ENCODE data around the gene HIPK2.

DNA sequence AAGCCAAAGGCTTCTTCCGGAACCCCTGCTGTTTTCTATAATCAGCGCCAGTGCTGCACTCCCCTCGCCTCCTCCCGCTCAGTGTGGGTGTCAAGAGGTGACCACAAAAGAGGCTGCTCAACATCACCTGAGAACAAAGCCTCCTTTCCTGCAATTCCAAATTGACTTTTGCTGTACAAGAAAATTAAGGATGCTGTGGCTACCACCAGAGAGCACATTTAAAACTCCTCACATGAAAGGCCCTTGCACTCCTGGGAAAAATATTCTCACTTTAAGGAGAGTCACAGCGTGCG is 96.4 kb downstream of the HIPK2 start:
- TF ChIP-seq, protein P1, sequence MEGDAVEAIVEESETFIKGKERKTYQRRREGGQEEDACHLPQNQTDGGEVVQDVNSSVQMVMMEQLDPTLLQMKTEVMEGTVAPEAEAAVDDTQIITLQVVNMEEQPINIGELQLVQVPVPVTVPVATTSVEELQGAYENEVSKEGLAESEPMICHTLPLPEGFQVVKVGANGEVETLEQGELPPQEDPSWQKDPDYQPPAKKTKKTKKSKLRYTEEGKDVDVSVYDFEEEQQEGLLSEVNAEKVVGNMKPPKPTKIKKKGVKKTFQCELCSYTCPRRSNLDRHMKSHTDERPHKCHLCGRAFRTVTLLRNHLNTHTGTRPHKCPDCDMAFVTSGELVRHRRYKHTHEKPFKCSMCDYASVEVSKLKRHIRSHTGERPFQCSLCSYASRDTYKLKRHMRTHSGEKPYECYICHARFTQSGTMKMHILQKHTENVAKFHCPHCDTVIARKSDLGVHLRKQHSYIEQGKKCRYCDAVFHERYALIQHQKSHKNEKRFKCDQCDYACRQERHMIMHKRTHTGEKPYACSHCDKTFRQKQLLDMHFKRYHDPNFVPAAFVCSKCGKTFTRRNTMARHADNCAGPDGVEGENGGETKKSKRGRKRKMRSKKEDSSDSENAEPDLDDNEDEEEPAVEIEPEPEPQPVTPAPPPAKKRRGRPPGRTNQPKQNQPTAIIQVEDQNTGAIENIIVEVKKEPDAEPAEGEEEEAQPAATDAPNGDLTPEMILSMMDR (conservative IDR thresholded peaks at IDR 0.05 in 1 of 2, IDR thresholded peaks at IDR 0.05 in 1 of 2; ENCODE audit: extremely low read depth in 1 of 2, insufficient read depth in 1 of 2, low read depth in 1 of 2, low read length in 2 of 2): no peak
- no peak for TF ChIP-seq EZH2 (IDR thresholded peaks at IDR 0.05; ENCODE audit: borderline replicate concordance, low read length)
